Measurements from ENCODE around the gene TSHZ3.

DNA sequence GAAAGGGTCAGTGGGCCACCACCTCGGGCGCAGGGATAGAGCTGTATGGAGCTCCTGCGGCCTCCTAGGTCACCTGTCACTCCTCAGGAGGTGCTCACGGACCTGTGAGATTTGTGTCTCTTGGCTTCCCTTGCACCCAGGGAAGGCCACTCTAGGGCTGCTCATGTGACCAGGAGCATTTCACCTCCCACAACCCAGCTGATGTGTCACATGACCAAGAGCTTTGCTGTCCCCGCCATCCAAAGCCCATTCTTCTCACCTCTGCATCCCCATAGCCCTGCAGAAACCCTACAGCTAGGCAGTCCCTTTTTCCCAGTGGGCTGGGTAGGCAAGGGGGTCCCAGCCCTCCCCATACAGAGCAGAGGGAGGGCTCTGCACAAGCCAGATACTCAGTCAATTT, 51.2 kb downstream of the TSHZ3 start:
- TF ChIP-seq BRD9 (IDR thresholded peaks at IDR 0.05; ENCODE audit: low read depth, partially characterized antibody) (no peak), POLR2AphosphoS5 (IDR thresholded peaks at IDR 0.05; ENCODE audit: control insufficient read depth, insufficient read depth, low read depth, low read length) (no peak), ZBTB1 (CRISPR knock-in tag; IDR thresholded peaks at IDR 0.05; ENCODE audit: borderline replicate concordance, low read depth) (no peak), ZNF274 (IDR thresholded peaks at IDR 0.05; ENCODE audit: borderline replicate concordance, low read depth, low read length) (no peak), KDM1A (IDR thresholded peaks at IDR 0.05) (no peak), POLR2A (conservative IDR thresholded peaks at IDR 0.05) (no peak)
- TF ChIP-seq, protein P1, sequence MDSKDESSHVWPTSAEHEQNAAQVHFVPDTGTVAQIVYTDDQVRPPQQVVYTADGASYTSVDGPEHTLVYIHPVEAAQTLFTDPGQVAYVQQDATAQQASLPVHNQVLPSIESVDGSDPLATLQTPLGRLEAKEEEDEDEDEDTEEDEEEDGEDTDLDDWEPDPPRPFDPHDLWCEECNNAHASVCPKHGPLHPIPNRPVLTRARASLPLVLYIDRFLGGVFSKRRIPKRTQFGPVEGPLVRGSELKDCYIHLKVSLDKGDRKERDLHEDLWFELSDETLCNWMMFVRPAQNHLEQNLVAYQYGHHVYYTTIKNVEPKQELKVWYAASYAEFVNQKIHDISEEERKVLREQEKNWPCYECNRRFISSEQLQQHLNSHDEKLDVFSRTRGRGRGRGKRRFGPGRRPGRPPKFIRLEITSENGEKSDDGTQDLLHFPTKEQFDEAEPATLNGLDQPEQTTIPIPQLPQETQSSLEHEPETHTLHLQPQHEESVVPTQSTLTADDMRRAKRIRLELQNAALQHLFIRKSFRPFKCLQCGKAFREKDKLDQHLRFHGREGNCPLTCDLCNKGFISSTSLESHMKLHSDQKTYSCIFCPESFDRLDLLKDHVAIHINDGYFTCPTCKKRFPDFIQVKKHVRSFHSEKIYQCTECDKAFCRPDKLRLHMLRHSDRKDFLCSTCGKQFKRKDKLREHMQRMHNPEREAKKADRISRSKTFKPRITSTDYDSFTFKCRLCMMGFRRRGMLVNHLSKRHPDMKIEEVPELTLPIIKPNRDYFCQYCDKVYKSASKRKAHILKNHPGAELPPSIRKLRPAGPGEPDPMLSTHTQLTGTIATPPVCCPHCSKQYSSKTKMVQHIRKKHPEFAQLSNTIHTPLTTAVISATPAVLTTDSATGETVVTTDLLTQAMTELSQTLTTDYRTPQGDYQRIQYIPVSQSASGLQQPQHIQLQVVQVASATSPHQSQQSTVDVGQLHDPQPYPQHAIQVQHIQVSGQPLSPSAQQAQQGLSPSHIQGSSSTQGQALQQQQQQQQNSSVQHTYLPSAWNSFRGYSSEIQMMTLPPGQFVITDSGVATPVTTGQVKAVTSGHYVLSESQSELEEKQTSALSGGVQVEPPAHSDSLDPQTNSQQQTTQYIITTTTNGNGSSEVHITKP (IDR thresholded peaks at IDR 0.05; ENCODE audit: partially characterized antibody), result no peak

All from K562 (cell line).